Measurements from ENCODE around the gene CDH4.
"Not testable (repeated sequence)": the region's sequence is repeated elsewhere in the genome, so short reads cannot be mapped to it uniquely, and the experiment has no call there.

CDH4 gene

GRCh38 chr20:61976263-61976643 is 724.2 kb downstream of the CDH4 start:
- intact Hi-C loops (cut with micrococcal nuclease) = no loop called here
- Mint-ChIP-seq H3K36me3 (ENCODE audit: low read depth) (peaks cover 79% of the 10 kb centered on the region), H3K27ac (no peak overlapping the region)

GRCh38 chr20:61976644-61977418 is 724.8 kb downstream of the CDH4 start:
- H3K27me3 Mint-ChIP-seq = no peaks in the 10 kb centered on the region
- H3K4me1 Mint-ChIP-seq (ENCODE audit: low read depth) = peaks cover 13% of the 10 kb centered on the region
- peaks cover 79% of the 10 kb centered on the region for H3K36me3 Mint-ChIP-seq (ENCODE audit: low read depth)
- intact Hi-C loops (cut with micrococcal nuclease) = no loop called here
- H3K9me3 Mint-ChIP-seq = no peaks in the 10 kb centered on the region
- no peak overlapping the region for H3K27ac Mint-ChIP-seq
- H3K4me3 Mint-ChIP-seq = no peak overlapping the region

More at GRCh38 chr20:61976263-61976643, 724.2 kb downstream of the CDH4 start:
- H3K4me1 Mint-ChIP-seq (ENCODE audit: low read depth) = peaks cover 7% of the 10 kb centered on the region
- H3K4me3 Mint-ChIP-seq = no peak overlapping the region
- no peaks in the 10 kb centered on the region for H3K27me3 Mint-ChIP-seq
- no peaks in the 10 kb centered on the region for H3K9me3 Mint-ChIP-seq

GRCh38 chr20:61977419-61977786 is 725.3 kb downstream of the CDH4 start:
- H3K27ac Mint-ChIP-seq = no peak overlapping the region
- no peaks in the 10 kb centered on the region for H3K9me3 Mint-ChIP-seq
- peaks cover 81% of the 10 kb centered on the region for H3K36me3 Mint-ChIP-seq (ENCODE audit: low read depth)
- peaks cover 19% of the 10 kb centered on the region for H3K4me1 Mint-ChIP-seq (ENCODE audit: low read depth)
- no peak overlapping the region for H3K4me3 Mint-ChIP-seq
- no peaks in the 10 kb centered on the region for H3K27me3 Mint-ChIP-seq
- intact Hi-C loops (cut with micrococcal nuclease) = no loop called here

GRCh38 chr20:61978491-61978890 is 726.4 kb downstream of the CDH4 start:
- Mint-ChIP-seq H3K9me3 (no peaks in the 10 kb centered on the region), H3K27me3 (no peaks in the 10 kb centered on the region), H3K36me3 (ENCODE audit: low read depth) (peaks cover 80% of the 10 kb centered on the region), H3K4me1 (ENCODE audit: low read depth) (peaks cover 20% of the 10 kb centered on the region), H3K4me3 (no peak overlapping the region), H3K27ac (no peak overlapping the region)
- intact Hi-C loops (cut with micrococcal nuclease) = no loop called here

GRCh38 chr20:61979090-61979489 is 727.0 kb downstream of the CDH4 start:
- Mint-ChIP-seq H3K4me3 (no peak overlapping the region), H3K27me3 (no peaks in the 10 kb centered on the region), H3K27ac (no peak overlapping the region), H3K9me3 (peaks cover 5% of the 10 kb centered on the region), H3K36me3 (ENCODE audit: low read depth) (peaks cover 79% of the 10 kb centered on the region), H3K4me1 (ENCODE audit: low read depth) (peaks cover 26% of the 10 kb centered on the region)
- intact Hi-C loops (cut with micrococcal nuclease) = no loop called here

GRCh38 chr20:61979701-61980635 is 727.9 kb downstream of the CDH4 start:
- intact Hi-C loops (cut with micrococcal nuclease) = no loop called here
- H3K9me3 Mint-ChIP-seq = peaks cover 14% of the 10 kb centered on the region

GRCh38 chr20:61980647-61981583 is 728.9 kb downstream of the CDH4 start:
- Mint-ChIP-seq H3K9me3 (peaks cover 15% of the 10 kb centered on the region), H3K4me1 (ENCODE audit: low read depth) (peaks cover 33% of the 10 kb centered on the region), H3K4me3 (no peak overlapping the region), H3K36me3 (ENCODE audit: low read depth) (peaks cover 83% of the 10 kb centered on the region), H3K27ac (peak overlapping the region; percentile 40), H3K27me3 (no peaks in the 10 kb centered on the region)
- intact Hi-C loops (cut with micrococcal nuclease) = no loop called here

More at GRCh38 chr20:61979701-61980635, 727.9 kb downstream of the CDH4 start:
- Mint-ChIP-seq H3K4me3 (no peak overlapping the region), H3K4me1 (ENCODE audit: low read depth) (peaks cover 33% of the 10 kb centered on the region), H3K27me3 (no peaks in the 10 kb centered on the region), H3K27ac (no peak overlapping the region), H3K36me3 (ENCODE audit: low read depth) (peaks cover 80% of the 10 kb centered on the region)

- H3K4me3 Mint-ChIP-seq; H3K27me3 Mint-ChIP-seq; intact Hi-C loops (cut with micrococcal nuclease): not testable (repeated sequence)
- Mint-ChIP-seq H3K4me1 (ENCODE audit: low read depth) (peaks cover 33% of the 10 kb centered on the region), H3K36me3 (ENCODE audit: low read depth) (peaks cover 80% of the 10 kb centered on the region), H3K27ac (peak overlapping the region; percentile 40), H3K9me3 (peaks cover 15% of the 10 kb centered on the region)
Observed at GRCh38 chr20:61981691-61982090, 729.6 kb downstream of the CDH4 start.

- H3K4me3 Mint-ChIP-seq = no peak overlapping the region
Observed at GRCh38 chr20:61982191-61982950, 730.3 kb downstream of the CDH4 start.

GRCh38 chr20:61982951-61983315 is 730.9 kb downstream of the CDH4 start:
- Mint-ChIP-seq H3K4me3 (no peak overlapping the region), H3K9me3 (peaks cover 15% of the 10 kb centered on the region), H3K27me3 (no peaks in the 10 kb centered on the region), H3K36me3 (ENCODE audit: low read depth) (peaks cover 80% of the 10 kb centered on the region), H3K4me1 (ENCODE audit: low read depth) (peaks cover 33% of the 10 kb centered on the region), H3K27ac (peak overlapping the region; percentile 23)
- intact Hi-C loops (cut with micrococcal nuclease) = no loop called here

More at GRCh38 chr20:61982191-61982950, 730.3 kb downstream of the CDH4 start:
- intact Hi-C loops (cut with micrococcal nuclease) = no loop called here
- Mint-ChIP-seq H3K27me3 (no peaks in the 10 kb centered on the region), H3K9me3 (peaks cover 15% of the 10 kb centered on the region), H3K27ac (peak overlapping the region; percentile 5), H3K4me1 (ENCODE audit: low read depth) (peaks cover 33% of the 10 kb centered on the region), H3K36me3 (ENCODE audit: low read depth) (peaks cover 80% of the 10 kb centered on the region)

GRCh38 chr20:61983965-61984364 is 731.9 kb downstream of the CDH4 start:
- Mint-ChIP-seq H3K27me3 (no peaks in the 10 kb centered on the region), H3K36me3 (ENCODE audit: low read depth) (peaks cover 85% of the 10 kb centered on the region), H3K4me3 (no peak overlapping the region), H3K27ac (peak overlapping the region; percentile 71), H3K4me1 (ENCODE audit: low read depth) (peaks cover 33% of the 10 kb centered on the region), H3K9me3 (peaks cover 15% of the 10 kb centered on the region)
- intact Hi-C loops (cut with micrococcal nuclease) = no loop called here

GRCh38 chr20:61984431-61984830 is 732.4 kb downstream of the CDH4 start:
- H3K4me3 Mint-ChIP-seq; H3K27me3 Mint-ChIP-seq; intact Hi-C loops (cut with micrococcal nuclease): not testable (repeated sequence)
- Mint-ChIP-seq H3K27ac (peak overlapping the region; percentile 71), H3K4me1 (ENCODE audit: low read depth) (peaks cover 33% of the 10 kb centered on the region), H3K36me3 (ENCODE audit: low read depth) (peaks cover 85% of the 10 kb centered on the region), H3K9me3 (peaks cover 15% of the 10 kb centered on the region)

GRCh38 chr20:61985096-61985495 is 733.0 kb downstream of the CDH4 start:
- intact Hi-C loops (cut with micrococcal nuclease) = no loop called here
- Mint-ChIP-seq H3K4me1 (ENCODE audit: low read depth) (peaks cover 33% of the 10 kb centered on the region), H3K9me3 (peaks cover 15% of the 10 kb centered on the region), H3K36me3 (ENCODE audit: low read depth) (peaks cover 85% of the 10 kb centered on the region), H3K4me3 (no peak overlapping the region), H3K27me3 (no peaks in the 10 kb centered on the region), H3K27ac (no peak overlapping the region)

Measured in dendritic cell treated with granulocyte-macrophage colony-stimulating factor and Interleukin-4, amounts not matched to agents 40 ng/mL and 50 ng/mL, for 4 days (primary cell).